GM12892 (cell line): ENCODE data around the gene PCSK6.

Experiments used
- POLR2A ChIP-seq: IDR thresholded peaks from 2 replicates; pipeline ENCODE4 v1.6.1; 2011; ENCODE audit warnings: low read depth, low read length, control low read depth
- POLR2AphosphoS5 ChIP-seq: IDR thresholded peaks from 2 replicates; pipeline ENCODE4 v1.6.1; 2011; ENCODE audit warnings: low read depth, low read length, control low read depth
- TAF1 ChIP-seq: IDR thresholded peaks from 2 replicates; pipeline ENCODE4 v1.6.1; 2011; ENCODE audit warnings: low read depth, mild to moderate bottlenecking, control low read depth, low read length, borderline replicate concordance

- TF ChIP-seq TAF1 = no peak
- TF ChIP-seq POLR2AphosphoS5 = no peak
- no peak for TF ChIP-seq POLR2A
These were observed 179.0 kb downstream of the PCSK6 start for GRCh38 chr15:101310508-101310907.
